ENCODE results near the gene OR6F1.

DNA sequence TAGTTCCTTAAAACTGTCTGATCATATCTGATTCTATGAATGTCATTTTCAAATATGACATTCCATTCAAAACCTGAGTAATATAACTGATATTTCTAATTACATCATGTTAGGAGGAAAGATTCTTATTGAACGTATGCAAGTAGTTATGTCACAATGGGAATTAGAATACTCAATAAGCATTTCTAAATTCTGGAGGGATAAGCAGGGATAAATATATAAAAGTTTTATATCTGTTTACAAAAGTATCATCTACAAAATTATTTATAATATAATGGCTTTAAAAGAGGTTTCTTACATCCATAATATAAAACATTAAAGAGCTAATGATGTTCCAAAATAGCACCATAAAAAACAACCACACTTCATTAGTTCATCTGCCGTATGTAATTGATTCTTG lies 31.6 kb upstream of the OR6F1 start, which contains the start of gene OR14A2:
- TF ChIP-seq, protein P1, sequence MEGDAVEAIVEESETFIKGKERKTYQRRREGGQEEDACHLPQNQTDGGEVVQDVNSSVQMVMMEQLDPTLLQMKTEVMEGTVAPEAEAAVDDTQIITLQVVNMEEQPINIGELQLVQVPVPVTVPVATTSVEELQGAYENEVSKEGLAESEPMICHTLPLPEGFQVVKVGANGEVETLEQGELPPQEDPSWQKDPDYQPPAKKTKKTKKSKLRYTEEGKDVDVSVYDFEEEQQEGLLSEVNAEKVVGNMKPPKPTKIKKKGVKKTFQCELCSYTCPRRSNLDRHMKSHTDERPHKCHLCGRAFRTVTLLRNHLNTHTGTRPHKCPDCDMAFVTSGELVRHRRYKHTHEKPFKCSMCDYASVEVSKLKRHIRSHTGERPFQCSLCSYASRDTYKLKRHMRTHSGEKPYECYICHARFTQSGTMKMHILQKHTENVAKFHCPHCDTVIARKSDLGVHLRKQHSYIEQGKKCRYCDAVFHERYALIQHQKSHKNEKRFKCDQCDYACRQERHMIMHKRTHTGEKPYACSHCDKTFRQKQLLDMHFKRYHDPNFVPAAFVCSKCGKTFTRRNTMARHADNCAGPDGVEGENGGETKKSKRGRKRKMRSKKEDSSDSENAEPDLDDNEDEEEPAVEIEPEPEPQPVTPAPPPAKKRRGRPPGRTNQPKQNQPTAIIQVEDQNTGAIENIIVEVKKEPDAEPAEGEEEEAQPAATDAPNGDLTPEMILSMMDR (IDR thresholded peaks at IDR 0.05) = no peak
- TF ChIP-seq EZH2 (IDR thresholded peaks at IDR 0.05; ENCODE audit: borderline replicate concordance, insufficient read depth, low read depth, low read length, poor library complexity, severe bottlenecking) = no peak
